Neural cell (in vitro differentiated cells): ENCODE measurements around the gene OTUD7B.

Experiments used
- EP300 ChIP-seq: fragments of 450-650 bp; conservative IDR thresholded peaks from 2 replicates; pipeline ENCODE4 v1.6.1; 2014; ENCODE audit warnings: antibody characterized with exemption, mild to moderate bottlenecking, moderate library complexity; ENCODE audit not compliant: poor library complexity, severe bottlenecking
- POLR2AphosphoS5 ChIP-seq: IDR thresholded peaks from 2 replicates; pipeline ENCODE4 v1.6.1; 2012
- TF ChIP-seq, protein P1 (sequence below): IDR thresholded peaks from 2 replicates; pipeline ENCODE4 v1.6.1; 2012; ENCODE audit warnings: borderline replicate concordance

DNA sequence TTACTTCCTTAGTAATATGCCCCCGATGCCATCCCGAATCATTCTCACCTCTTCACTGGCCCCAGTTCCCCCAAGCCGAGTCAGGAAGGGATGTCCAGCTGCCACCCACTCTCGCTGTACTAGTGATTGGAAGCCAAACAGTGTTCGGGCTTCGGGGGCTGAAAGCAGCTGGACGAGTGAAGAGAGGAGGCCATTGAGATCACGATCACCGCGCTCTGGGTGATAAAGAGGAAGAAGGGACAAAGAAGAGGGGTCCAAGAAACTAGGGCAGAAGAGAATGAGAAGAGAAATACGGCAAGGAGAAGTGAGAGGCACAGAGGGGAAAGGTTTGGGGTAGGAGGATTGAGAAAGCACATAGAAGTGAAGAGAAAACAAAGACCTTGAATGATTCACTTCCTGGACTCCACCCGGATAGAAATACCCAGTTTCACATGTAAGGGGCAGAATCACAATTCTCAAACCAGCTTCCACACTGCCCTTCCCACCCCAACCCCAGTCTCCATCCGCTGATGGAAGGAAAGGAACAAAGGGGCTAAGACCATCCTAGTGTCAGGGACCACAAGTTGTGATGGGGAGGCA lies 79.2 kb downstream of the OTUD7B start:
- TF ChIP-seq POLR2AphosphoS5 (no peak), EP300 (no peak)
- TF ChIP-seq, protein P1, sequence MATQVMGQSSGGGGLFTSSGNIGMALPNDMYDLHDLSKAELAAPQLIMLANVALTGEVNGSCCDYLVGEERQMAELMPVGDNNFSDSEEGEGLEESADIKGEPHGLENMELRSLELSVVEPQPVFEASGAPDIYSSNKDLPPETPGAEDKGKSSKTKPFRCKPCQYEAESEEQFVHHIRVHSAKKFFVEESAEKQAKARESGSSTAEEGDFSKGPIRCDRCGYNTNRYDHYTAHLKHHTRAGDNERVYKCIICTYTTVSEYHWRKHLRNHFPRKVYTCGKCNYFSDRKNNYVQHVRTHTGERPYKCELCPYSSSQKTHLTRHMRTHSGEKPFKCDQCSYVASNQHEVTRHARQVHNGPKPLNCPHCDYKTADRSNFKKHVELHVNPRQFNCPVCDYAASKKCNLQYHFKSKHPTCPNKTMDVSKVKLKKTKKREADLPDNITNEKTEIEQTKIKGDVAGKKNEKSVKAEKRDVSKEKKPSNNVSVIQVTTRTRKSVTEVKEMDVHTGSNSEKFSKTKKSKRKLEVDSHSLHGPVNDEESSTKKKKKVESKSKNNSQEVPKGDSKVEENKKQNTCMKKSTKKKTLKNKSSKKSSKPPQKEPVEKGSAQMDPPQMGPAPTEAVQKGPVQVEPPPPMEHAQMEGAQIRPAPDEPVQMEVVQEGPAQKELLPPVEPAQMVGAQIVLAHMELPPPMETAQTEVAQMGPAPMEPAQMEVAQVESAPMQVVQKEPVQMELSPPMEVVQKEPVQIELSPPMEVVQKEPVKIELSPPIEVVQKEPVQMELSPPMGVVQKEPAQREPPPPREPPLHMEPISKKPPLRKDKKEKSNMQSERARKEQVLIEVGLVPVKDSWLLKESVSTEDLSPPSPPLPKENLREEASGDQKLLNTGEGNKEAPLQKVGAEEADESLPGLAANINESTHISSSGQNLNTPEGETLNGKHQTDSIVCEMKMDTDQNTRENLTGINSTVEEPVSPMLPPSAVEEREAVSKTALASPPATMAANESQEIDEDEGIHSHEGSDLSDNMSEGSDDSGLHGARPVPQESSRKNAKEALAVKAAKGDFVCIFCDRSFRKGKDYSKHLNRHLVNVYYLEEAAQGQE, result no peak
